Measurements from ENCODE around the gene OR9G1. TPM values are rescaled to one million over a fixed set of nuclear protein-coding genes. Genes with fewer than 3 reads are reported as not detected.
"Not testable (repeated sequence)": the region's sequence is repeated elsewhere in the genome, so short reads cannot be mapped to it uniquely, and the experiment has no call there.

Gene OR9G1
- total and polyA plus RNA-seq, 4 donors = not detected

DNA sequence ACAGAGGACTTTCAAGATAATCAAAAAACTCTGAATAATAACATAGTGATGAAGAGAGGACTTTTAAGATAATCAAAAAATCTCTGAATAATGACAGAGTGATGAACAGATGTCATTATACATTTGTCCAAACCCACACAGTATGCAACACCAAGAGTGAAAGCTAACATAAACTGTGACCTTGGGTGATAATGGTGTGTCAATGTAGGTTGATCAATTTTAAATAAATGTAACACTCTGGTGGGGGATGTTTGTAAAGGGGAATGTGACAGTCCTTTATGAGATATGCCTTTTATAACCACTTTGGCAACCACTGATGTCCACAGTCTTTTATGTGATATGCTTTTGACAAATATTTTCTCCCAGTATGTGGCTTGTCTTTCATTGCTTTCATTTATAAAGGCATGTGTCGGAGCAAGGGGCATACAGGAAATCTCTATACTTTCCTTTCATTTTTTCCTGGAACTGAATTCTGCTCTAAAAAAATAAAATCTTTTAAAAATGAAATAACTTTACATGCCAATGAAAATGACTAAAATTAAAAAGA is 10.3 kb upstream of the OR9G1 start:
- Histone ChIP-seq H3K4me1 (ENCODE audit: control insufficient read depth in 5 of 5, insufficient read depth in 5 of 5, low read length in 5 of 5) (no peaks in the 10 kb centered on the region), H3K9ac (ENCODE audit: insufficient read depth in 1 of 2, low read length in 2 of 2) (no peak overlapping the region), H3K27ac (ENCODE audit: low read depth in 1 of 2, low read length in 1 of 2) (no peak overlapping the region), H3K9me3 (ENCODE audit: control insufficient read depth in 4 of 4, insufficient read depth in 3 of 4, low read length in 3 of 4) (no peaks in the 10 kb centered on the region), H3K27me3 (ENCODE audit: control insufficient read depth in 3 of 3, insufficient read depth in 3 of 3, low read length in 2 of 3) (no peaks in the 10 kb centered on the region), H3K36me3 (ENCODE audit: control insufficient read depth in 4 of 4, insufficient read depth in 4 of 4, low read length in 4 of 4) (no peaks in the 10 kb centered on the region), H3K4me3 (no peak overlapping the region)
- TF ChIP-seq, protein P1, sequence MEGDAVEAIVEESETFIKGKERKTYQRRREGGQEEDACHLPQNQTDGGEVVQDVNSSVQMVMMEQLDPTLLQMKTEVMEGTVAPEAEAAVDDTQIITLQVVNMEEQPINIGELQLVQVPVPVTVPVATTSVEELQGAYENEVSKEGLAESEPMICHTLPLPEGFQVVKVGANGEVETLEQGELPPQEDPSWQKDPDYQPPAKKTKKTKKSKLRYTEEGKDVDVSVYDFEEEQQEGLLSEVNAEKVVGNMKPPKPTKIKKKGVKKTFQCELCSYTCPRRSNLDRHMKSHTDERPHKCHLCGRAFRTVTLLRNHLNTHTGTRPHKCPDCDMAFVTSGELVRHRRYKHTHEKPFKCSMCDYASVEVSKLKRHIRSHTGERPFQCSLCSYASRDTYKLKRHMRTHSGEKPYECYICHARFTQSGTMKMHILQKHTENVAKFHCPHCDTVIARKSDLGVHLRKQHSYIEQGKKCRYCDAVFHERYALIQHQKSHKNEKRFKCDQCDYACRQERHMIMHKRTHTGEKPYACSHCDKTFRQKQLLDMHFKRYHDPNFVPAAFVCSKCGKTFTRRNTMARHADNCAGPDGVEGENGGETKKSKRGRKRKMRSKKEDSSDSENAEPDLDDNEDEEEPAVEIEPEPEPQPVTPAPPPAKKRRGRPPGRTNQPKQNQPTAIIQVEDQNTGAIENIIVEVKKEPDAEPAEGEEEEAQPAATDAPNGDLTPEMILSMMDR (IDR thresholded peaks at IDR 0.05; ENCODE audit: control extremely low read depth, extremely low read depth) = no peak
- ATAC-seq (ENCODE audit: insufficient read depth, low FRiP score) (no peak), DNase-seq (no peak)
- WGBS, 2 donors = 67 to 82% methylated on average over 1 of the region's 1 CpG

GRCh38 chr11:56691179-56691578 is 7.7 kb upstream of the OR9G1 start:
- not testable (repeated sequence) for DNase-seq, H3K4me3 ChIP-seq

GRCh38 chr11:56693428-56693827 is 5.5 kb upstream of the OR9G1 start:
- H3K9me3 ChIP-seq (ENCODE audit: control insufficient read depth in 4 of 4, insufficient read depth in 3 of 4, low read length in 3 of 4) = no peaks in the 10 kb centered on the region
- H3K4me1 ChIP-seq (ENCODE audit: control insufficient read depth in 5 of 5, insufficient read depth in 5 of 5, low read length in 5 of 5) = no peaks in the 10 kb centered on the region
- no peak overlapping the region for H3K27ac ChIP-seq (ENCODE audit: low read depth in 1 of 2, low read length in 1 of 2)
- ATAC-seq (ENCODE audit: insufficient read depth, low FRiP score) (no peak), DNase-seq (no peak)
- TF ChIP-seq, protein P1 (IDR thresholded peaks at IDR 0.05; ENCODE audit: control extremely low read depth, extremely low read depth) = no peak
- no peaks in the 10 kb centered on the region for H3K27me3 ChIP-seq (ENCODE audit: control insufficient read depth in 3 of 3, insufficient read depth in 3 of 3, low read length in 2 of 3)
- whole genome bisulfite sequencing, 2 donors = 85 to 89% methylated on average over 2 of the region's 2 CpGs
- H3K36me3 ChIP-seq (ENCODE audit: control insufficient read depth in 4 of 4, insufficient read depth in 4 of 4, low read length in 4 of 4) = no peaks in the 10 kb centered on the region
- no peak overlapping the region for H3K4me3 ChIP-seq
- no peak overlapping the region for H3K9ac ChIP-seq (ENCODE audit: insufficient read depth in 1 of 2, low read length in 2 of 2)

More at GRCh38 chr11:56691179-56691578, 7.7 kb upstream of the OR9G1 start:
- not testable (repeated sequence) for H3K4me1 ChIP-seq (ENCODE audit: control insufficient read depth in 5 of 5, insufficient read depth in 5 of 5, low read length in 5 of 5); H3K9me3 ChIP-seq (ENCODE audit: control insufficient read depth in 4 of 4, insufficient read depth in 3 of 4, low read length in 3 of 4); H3K36me3 ChIP-seq (ENCODE audit: control insufficient read depth in 4 of 4, insufficient read depth in 4 of 4, low read length in 4 of 4); H3K9ac ChIP-seq (ENCODE audit: insufficient read depth in 1 of 2, low read length in 2 of 2); H3K27ac ChIP-seq (ENCODE audit: low read depth in 1 of 2, low read length in 1 of 2); H3K27me3 ChIP-seq (ENCODE audit: control insufficient read depth in 3 of 3, insufficient read depth in 3 of 3, low read length in 2 of 3); ATAC-seq (ENCODE audit: insufficient read depth, low FRiP score)
- 91% methylated on average over 3 of the region's 3 CpGs for WGBS, 2 donors

- Histone ChIP-seq H3K9ac (ENCODE audit: insufficient read depth in 1 of 2, low read length in 2 of 2) (no peak overlapping the region), H3K9me3 (ENCODE audit: control insufficient read depth in 4 of 4, insufficient read depth in 3 of 4, low read length in 3 of 4) (peaks cover 0 to 3% (median 0%) of the 10 kb centered on the region in 4 donors), H3K36me3 (ENCODE audit: control insufficient read depth in 4 of 4, insufficient read depth in 4 of 4, low read length in 4 of 4) (no peaks in the 10 kb centered on the region), H3K27ac (ENCODE audit: low read depth in 1 of 2, low read length in 1 of 2) (no peak overlapping the region), H3K27me3 (ENCODE audit: control insufficient read depth in 3 of 3, insufficient read depth in 3 of 3, low read length in 2 of 3) (no peaks in the 10 kb centered on the region), H3K4me1 (ENCODE audit: control insufficient read depth in 5 of 5, insufficient read depth in 5 of 5, low read length in 5 of 5) (no peaks in the 10 kb centered on the region), H3K4me3 (no peak overlapping the region)
- no peak for ATAC-seq (ENCODE audit: insufficient read depth, low FRiP score)
- WGBS, 2 donors = 58 to 62% methylated on average over 10 of the region's 10 CpGs
- DNase-seq = no peak
- TF ChIP-seq, protein P1 (IDR thresholded peaks at IDR 0.05; ENCODE audit: control extremely low read depth, extremely low read depth) = no peak
These were observed 1.5 kb downstream of the OR9G1 start for GRCh38 chr11:56700242-56700913.
